LNCaP clone FGC (cell line): ENCODE results near the gene POU5F1.

Experiments
- DNase-seq: peaks from one replicate; pipeline ENCODE4 v3.0.0-alpha.2; 2011; ENCODE audit warnings: low read depth
- H3K4me3 ChIP-seq: 2 replicates; pipeline ENCODE4 v1.5.1; 2011; ENCODE audit warnings: mild to moderate bottlenecking, low read depth, low read length, control low read depth
- TF ChIP-seq, protein P1 (sequence below): IDR thresholded peaks from 2 replicates; pipeline ENCODE4 v1.5.1; 2012; ENCODE audit warnings: mild to moderate bottlenecking; ENCODE audit not compliant: control insufficient read depth, insufficient read depth; ENCODE audit errors: extremely low read depth

The POU5F1 gene

GRCh38 chr6:31138982-31139381 lies 31.5 kb downstream of the POU5F1 start, which contains the start of gene PSORS1C2:
Gene PSORS1C2, minus strand, starts transcription at chr6:31139066. Its CDS starts 40 bp downstream, at chr6:31139026.
- TF ChIP-seq, protein P1, sequence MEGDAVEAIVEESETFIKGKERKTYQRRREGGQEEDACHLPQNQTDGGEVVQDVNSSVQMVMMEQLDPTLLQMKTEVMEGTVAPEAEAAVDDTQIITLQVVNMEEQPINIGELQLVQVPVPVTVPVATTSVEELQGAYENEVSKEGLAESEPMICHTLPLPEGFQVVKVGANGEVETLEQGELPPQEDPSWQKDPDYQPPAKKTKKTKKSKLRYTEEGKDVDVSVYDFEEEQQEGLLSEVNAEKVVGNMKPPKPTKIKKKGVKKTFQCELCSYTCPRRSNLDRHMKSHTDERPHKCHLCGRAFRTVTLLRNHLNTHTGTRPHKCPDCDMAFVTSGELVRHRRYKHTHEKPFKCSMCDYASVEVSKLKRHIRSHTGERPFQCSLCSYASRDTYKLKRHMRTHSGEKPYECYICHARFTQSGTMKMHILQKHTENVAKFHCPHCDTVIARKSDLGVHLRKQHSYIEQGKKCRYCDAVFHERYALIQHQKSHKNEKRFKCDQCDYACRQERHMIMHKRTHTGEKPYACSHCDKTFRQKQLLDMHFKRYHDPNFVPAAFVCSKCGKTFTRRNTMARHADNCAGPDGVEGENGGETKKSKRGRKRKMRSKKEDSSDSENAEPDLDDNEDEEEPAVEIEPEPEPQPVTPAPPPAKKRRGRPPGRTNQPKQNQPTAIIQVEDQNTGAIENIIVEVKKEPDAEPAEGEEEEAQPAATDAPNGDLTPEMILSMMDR, result no peak
- no peak within 1 kb of the TSS for H3K4me3 ChIP-seq
- DNase-seq, result no peak

GRCh38 chr6:31135710-31136109 lies 34.8 kb downstream of the POU5F1 start:
- DNase-seq, result no peak
- no peak overlapping the region for H3K4me3 ChIP-seq
- TF ChIP-seq, protein P1, result no peak

GRCh38 chr6:31132806-31133205 lies 37.7 kb downstream of the POU5F1 start:
- no peak for DNase-seq
- TF ChIP-seq, protein P1, result no peak
- H3K4me3 ChIP-seq, result no peak overlapping the region

DNA sequence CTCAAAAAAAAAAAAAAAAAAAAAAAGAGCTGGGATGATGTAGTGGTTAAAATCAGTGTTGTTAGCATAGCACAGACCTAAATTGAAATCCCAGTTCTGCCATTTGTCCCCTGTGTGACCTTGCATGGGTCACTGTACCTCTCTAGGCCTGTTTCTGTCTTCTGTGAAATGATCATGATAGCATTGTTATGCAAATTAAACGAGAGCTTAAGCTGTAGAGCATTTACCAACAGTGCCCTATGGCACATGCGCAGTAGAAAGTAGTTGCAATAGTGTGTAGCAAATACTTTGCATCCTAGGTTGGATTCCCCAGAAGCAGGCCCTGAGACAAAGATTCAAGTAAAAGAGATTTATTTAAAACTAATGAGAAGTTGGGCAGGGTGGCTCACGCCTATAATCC lies 38.9 kb downstream of the POU5F1 start:
- TF ChIP-seq, protein P1, result no peak
- no peak overlapping the region for H3K4me3 ChIP-seq
- no peak for DNase-seq

- TF ChIP-seq, protein P1, result no peak
- no peak overlapping the region for H3K4me3 ChIP-seq
- no peak for DNase-seq
These were observed 39.7 kb downstream of the POU5F1 start for GRCh38 chr6:31130751-31131150.

GRCh38 chr6:31129130-31129529 lies 41.4 kb downstream of the POU5F1 start:
- peak; percentile 56 for DNase-seq
- H3K4me3 ChIP-seq, result no peak overlapping the region
- TF ChIP-seq, protein P1, result no peak

DNA sequence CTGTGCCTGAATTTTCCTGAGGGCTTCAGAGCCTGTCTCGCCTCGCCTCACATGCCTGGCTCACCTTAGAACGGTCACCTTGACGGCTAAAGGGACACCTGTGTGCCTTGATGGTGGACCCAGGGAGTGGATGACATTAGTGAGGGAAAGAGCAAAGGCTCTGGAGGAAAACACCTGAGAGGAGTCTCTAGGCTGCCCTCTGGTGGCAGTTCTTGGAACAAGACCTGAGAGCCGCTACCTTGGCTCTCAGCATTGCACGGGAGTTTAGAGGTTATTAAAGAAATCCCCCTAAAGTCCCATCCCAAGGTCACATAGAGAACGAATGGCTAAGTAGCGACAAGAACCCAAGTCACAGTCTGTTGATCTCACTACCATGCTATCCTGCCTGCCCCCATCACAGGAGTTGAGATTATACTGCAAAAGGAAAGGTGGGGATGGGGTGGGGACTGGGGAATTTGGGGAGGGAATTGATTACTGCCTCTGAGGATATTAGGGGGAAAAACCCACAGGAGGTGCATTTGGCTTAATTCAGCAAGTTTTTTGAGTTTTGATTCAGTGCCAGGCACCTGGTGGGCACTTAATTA lies 42.3 kb downstream of the POU5F1 start:
- TF ChIP-seq, protein P1, result peak; percentile 76
- no peak overlapping the region for H3K4me3 ChIP-seq
- no peak for DNase-seq
